NCI-H2107 treated with DMSO at 0.1 percent for 48 hours (cell line): ENCODE data around the gene USP38.
"Not testable (repeated sequence)": the region's sequence is repeated elsewhere in the genome, so short reads cannot be mapped to it uniquely, and the experiment has no call there.

Source experiments
- DNase-seq: peaks from one replicate; lab custom pipeline; 2025; ENCODE audit not compliant: unreplicated experiment; lab: John Stamatoyannopoulos, UW

USP38 gene

DNA sequence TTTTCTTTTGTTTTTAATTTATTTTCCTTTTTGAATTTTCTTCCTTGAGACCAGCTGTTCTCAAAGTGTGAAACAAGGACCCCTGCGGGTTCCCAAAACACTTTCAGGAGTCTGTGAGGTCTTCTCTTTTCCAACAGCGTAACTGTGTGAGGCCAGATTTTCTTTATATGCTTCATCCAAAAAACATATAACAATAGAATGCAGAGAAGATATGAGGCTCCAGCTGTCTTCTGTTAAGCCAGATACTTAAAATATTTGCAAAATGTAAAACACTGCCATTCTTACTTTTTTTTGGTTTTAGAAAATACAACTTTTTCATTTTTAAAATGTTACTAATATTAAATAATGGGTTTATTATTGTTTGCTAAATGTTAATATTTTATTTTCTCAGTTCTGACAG lies 27.8 kb downstream of the USP38 start:
- no peak for DNase-seq

- DNase-seq = no peak
Observed at GRCh38 chr4:143215873-143216272, 31.2 kb downstream of the USP38 start.

- no peak for DNase-seq
Observed at GRCh38 chr4:143224255-143224654, 39.5 kb downstream of the USP38 start.

- no peak for DNase-seq
Observed at GRCh38 chr4:143225167-143225566, 40.5 kb downstream of the USP38 start.

DNA sequence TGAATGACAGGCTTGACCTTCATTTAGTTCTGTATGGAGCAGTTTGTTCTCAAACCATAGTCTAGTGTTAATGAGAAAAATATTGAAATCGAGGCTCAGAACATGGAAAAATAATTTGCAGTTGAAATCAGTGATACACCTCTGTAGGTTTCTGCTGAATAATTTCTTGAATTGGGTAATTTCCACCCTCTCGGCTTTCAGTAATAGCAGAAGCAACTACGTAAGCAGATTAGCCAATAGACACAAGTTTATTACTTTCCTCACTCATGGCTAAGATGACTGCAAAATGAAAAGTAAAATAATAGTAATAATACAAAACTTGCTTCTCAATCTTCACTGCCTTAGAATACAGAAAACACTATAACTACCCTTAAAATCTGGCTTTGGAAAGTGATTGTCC lies 46.0 kb downstream of the USP38 start:
- DNase-seq = no peak

- DNase-seq = no peak
Observed at GRCh38 chr4:143232277-143232676, 47.6 kb downstream of the USP38 start.

DNA sequence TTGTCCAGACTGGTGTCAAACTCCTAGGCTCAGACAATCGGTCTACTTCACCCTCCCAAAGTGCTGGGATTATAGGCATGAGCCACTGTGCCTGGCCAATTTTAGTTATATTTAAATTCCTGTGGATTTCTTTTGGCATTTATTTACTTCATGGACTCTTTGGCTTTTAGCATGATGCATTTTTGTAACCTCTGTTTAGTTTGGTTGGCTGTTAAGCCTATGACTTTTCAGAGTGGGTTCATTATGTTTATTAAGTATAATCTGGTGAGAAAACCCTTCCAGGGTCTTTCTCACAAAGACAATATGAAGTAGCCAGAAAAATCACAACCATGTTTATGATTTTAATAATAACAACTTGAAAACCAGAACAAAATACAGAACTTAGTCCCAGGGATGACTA lies 49.4 kb downstream of the USP38 start:
- no peak for DNase-seq

DNA sequence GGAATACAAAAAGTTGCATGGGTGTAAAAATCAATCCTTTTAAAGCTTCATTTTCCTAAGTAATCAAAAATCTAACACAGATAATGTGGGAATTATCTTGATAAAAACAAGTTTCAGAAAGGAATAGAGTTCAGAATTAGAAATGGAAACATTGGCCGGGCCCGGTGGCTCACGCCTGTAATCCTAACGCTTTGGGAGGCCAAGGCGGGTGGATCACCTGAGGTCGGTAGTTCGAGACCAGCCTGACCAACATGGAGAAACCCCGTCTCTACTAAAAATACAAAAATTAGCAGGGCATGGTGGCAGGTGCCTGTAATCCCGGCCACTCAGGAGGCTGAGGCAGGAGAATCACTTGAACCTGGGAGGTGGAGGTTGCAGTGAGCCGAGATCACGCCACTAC lies 52.5 kb downstream of the USP38 start:
- DNase-seq = not testable (repeated sequence)

DNA sequence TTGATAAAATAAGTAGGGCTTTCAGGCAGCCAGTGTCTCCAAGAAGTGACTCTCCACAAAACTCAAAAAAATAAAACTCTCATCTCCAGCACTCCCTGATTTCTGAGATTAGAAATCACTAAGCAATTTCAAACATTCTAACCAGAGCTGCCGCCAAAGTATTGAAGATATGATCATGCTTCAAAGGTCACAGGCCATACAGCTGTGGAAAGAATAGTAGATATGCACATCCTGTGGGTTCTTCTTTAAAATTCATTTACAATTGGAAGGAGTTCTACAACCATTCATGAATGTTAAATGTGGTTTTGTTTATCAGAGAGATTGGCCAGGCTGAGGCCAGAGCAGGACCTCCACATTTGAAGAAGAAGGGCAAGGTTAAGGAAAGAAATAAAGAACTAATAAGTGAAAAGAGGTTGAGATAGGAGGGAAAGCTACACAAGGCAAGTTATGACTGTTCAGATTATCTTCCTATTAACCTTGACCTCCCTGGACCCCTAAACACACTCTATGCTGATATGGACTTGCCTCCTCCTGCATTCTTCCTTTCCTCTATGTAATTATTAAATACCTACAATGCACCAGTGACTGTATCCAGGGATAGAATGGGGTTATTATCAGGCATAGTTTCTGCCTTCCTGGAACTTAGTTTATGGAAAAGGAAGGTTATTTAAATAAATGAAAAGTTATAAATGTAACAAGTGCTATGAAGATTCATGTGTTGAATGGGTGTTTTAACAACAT lies 56.4 kb downstream of the USP38 start:
- no peak for DNase-seq

GRCh38 chr4:143241892-143242291 lies 57.2 kb downstream of the USP38 start:
- no peak for DNase-seq

DNA sequence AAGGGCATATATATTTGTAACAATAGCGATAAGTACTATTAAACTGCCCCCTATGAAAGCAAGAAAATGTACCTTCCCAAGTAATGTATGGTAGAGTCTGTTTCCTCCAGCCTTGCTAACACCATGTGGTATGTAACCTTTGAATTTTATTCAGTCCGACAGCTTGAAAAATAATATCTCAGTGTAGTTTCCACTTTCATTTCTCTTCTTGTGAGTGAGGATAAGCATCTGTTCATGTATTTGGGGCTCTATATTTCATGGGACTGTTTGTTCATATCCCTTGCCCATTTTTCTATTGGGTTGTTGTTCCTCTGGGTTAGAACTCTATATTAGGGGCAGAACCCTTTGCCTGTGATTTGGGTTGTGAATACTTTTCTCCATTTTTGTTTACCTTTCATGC lies 58.3 kb downstream of the USP38 start:
- DNase-seq = no peak

GRCh38 chr4:143246977-143247376 lies 62.3 kb downstream of the USP38 start:
- DNase-seq = no peak

DNA sequence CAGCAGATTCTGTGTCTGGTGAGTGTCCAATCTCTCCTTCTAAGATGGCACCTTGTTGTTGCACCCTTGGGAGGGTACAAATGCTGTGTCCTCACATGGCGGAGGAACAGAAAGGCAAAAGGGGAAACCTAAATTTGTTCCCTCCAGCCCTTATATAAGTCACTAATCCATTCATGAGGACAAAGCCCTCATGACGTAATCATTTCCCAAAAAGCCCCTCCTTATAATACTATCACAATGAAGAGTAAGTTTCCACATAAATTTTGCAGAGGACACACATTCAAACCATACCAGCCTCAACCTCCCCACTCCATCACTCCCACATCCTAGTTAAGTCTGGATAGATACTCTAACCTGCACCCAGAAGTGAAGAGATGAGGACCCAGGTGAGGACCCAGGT lies 63.1 kb downstream of the USP38 start:
- DNase-seq = no peak

GRCh38 chr4:143248827-143249226 lies 64.1 kb downstream of the USP38 start:
- no peak for DNase-seq

GRCh38 chr4:143250617-143251016 lies 65.9 kb downstream of the USP38 start:
- no peak for DNase-seq

DNA sequence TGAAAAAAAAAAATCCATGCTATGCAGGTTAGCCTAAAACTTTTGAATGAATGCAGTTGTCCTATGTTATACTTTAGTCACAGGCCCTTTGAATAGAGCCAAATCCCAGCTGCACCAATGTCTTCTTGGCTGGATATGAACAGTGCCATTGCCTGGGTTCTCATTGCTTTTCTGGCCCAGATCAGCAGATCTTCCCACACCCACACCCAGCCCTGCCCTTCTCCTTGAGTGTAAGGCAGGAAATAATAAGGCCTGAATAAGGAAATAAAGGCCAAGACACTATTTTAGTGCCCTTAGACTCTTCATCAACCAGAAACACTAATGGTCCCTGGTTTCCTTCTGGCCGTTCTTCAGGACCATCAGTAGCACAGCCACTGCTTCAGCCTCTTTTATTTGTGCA lies 66.6 kb downstream of the USP38 start:
- no peak for DNase-seq

GRCh38 chr4:143251779-143252178 lies 67.1 kb downstream of the USP38 start:
- no peak for DNase-seq

DNA sequence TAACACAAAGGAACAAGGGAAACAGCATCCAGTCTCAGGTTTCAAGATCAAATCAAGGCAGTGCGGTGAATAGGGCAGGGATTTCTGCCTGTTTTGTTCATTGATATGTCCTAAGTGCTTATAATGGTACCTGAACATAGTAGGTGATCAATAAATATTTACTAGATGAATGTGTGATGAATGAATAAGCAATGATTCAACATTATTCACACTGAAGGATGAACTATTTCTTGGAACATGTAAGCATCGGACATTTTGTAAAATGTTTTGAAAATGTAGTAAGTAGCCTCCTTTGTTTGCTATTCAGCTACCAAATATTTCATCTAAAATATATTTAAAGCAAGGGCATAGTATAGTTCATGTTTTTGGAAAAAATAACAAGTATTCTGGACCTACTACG lies 67.8 kb downstream of the USP38 start:
- DNase-seq = no peak

DNA sequence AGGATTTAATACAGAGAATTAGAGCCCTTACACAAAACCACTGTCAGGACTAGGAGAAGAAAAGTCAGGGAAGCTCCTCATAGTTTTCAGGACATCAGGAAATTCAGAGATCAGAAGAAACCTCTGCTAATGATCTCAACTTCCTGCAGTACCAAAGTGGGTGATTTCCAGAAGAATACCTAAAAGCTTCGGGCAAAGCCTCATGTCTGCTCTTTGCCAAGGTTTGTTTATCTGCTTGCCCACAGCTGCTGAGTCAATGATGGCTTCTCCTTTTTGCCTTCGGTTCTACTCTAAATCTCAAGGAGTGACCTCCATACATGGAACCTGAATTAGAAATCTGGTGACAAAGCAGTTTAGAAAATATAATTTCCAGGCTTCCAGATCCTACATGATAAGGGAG lies 68.4 kb downstream of the USP38 start:
- DNase-seq = no peak

DNA sequence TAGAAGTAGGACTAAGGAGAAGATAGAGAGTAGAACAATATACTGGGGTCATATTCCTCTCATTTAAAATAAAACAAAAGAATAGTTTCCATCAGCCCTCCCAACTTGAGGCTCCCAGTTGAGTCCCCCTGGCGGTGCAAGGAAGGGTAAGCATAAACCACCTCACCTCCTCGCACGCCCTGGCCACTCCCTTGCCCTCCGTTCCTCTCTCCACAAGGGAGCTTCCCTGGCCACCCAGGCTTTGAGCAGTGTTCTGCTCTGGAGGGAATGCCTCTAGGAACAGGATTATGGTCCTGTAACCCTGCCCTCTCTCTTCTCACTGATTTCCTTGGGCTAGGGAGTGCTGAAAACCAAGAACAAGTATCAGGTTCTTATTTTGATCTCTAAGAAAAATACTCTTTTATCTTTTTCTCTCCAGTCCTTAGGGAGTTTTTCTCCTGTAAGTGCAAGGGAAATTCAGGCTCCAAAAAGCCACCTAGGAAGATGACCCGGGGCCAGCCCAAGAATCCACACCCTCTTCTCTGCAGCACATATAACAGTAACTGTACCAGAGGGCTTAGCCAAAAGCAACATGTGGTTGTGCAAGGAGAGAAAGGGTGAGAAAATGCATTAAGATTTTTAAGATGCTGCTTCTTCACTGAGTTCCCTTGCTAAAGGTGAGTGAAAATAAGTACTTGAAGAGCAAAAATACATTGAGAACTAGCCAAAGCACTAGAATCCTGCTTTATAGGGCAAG lies 69.9 kb downstream of the USP38 start:
- DNase-seq = no peak

GRCh38 chr4:143256456-143256855 lies 71.7 kb downstream of the USP38 start:
- DNase-seq = no peak

DNA sequence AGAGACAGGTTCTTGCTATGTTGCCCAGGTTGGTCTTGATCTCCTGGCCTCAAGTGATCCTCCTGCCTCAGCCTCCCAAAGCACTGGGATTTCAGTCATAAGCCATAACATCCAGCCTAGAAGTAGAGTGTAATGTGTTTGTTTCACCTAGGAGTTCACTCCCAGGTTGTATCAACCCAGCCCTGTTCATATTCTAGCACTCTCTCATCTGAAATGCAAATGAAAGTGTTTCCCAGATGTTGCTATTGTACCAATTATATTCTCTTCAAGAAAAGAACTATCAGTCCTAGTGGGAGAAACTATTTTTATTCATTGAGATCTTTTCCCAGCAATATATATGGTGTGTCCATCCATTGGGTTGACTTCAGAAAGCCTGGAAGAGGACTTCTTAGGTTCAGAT lies 72.6 kb downstream of the USP38 start:
- DNase-seq = no peak

DNA sequence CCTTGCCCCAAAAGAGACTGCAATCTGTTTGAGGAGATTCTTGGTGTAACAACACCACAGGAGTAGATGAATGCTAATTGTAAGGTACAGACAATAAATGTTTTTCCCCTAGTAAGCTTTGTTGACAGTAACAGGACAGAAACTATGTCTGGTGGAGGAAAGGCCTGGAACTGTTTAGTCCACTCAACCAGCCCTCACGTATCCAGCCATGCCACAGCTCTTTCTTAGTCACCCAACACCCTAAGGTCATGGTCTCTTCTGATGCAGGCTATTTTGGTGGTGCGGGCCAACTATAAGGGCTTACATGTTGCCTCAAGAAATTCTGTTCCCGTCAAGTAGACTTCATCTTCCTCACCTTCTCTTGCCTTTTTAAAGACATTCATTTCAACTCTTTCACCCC lies 76.0 kb downstream of the USP38 start:
- DNase-seq = no peak
